GM12891 (cell line): ENCODE results near the gene MOCS1.

Experiments used
- POLR2A ChIP-seq: IDR thresholded peaks from 2 replicates; pipeline ENCODE4 v1.6.1; 2011; ENCODE audit warnings: low read depth, low read length, control low read depth
- POLR2AphosphoS5 ChIP-seq: IDR thresholded peaks from 2 replicates; pipeline ENCODE4 v1.6.1; 2011; ENCODE audit warnings: low read depth, low read length, control low read depth
- TAF1 ChIP-seq: IDR thresholded peaks from 2 replicates; pipeline ENCODE4 v1.6.1; 2011; ENCODE audit warnings: low read depth, low read length, control low read depth

GRCh38 chr6:39873439-39873838, 60.8 kb downstream of the MOCS1 start:
- TF ChIP-seq POLR2A = no peak
- no peak for TF ChIP-seq POLR2AphosphoS5
- no peak for TF ChIP-seq TAF1
